ENCODE data around the gene NHP2. TPM values are rescaled to one million over a fixed set of nuclear protein-coding genes. Genes with fewer than 3 reads are reported as not detected.

The NHP2 gene
- total RNA-seq, 1 experiment from 2014 or later = 263 TPM

DNA sequence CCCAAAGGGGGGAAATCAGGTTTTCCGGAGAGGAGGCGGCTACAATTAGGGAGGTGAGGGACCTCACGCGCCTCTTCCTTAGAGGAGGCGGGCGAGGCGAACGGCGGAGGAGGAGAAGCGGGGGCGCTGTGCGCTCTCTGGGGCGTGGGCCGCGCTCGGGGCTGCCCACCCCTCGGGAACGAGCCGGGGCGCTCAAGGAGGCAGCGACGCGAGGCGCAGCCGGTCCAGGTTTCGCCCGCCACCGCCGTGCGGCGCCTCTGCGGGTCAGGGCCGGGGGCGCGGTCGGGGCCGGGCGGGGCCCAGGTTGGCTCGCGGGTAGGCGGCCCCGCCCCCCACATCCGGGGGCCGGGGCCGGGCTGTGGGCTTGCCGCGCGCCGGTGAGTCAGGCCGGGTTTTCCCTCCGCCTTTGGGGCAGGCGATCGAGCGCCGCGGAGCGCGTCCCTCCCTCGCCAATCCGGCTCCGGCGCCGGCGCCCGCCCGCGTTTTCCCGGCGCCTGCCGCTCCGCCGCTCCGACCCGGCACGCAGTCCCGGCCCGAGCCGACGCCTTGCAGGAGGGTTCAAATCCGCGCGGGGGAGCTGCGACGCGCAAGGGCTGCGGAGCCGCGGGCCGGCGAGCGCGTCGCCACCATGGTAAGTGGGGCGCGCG lies 40.4 kb downstream of the NHP2 start, which contains the start of gene N4BP3 (continued):
- TF ChIP-seq, protein P1, sequence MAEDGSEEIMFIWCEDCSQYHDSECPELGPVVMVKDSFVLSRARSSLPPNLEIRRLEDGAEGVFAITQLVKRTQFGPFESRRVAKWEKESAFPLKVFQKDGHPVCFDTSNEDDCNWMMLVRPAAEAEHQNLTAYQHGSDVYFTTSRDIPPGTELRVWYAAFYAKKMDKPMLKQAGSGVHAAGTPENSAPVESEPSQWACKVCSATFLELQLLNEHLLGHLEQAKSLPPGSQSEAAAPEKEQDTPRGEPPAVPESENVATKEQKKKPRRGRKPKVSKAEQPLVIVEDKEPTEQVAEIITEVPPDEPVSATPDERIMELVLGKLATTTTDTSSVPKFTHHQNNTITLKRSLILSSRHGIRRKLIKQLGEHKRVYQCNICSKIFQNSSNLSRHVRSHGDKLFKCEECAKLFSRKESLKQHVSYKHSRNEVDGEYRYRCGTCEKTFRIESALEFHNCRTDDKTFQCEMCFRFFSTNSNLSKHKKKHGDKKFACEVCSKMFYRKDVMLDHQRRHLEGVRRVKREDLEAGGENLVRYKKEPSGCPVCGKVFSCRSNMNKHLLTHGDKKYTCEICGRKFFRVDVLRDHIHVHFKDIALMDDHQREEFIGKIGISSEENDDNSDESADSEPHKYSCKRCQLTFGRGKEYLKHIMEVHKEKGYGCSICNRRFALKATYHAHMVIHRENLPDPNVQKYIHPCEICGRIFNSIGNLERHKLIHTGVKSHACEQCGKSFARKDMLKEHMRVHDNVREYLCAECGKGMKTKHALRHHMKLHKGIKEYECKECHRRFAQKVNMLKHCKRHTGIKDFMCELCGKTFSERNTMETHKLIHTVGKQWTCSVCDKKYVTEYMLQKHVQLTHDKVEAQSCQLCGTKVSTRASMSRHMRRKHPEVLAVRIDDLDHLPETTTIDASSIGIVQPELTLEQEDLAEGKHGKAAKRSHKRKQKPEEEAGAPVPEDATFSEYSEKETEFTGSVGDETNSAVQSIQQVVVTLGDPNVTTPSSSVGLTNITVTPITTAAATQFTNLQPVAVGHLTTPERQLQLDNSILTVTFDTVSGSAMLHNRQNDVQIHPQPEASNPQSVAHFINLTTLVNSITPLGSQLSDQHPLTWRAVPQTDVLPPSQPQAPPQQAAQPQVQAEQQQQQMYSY (CRISPR knock-in tag; IDR thresholded peaks at IDR 0.05) = peak; percentile 98
- TF ChIP-seq, protein P2, sequence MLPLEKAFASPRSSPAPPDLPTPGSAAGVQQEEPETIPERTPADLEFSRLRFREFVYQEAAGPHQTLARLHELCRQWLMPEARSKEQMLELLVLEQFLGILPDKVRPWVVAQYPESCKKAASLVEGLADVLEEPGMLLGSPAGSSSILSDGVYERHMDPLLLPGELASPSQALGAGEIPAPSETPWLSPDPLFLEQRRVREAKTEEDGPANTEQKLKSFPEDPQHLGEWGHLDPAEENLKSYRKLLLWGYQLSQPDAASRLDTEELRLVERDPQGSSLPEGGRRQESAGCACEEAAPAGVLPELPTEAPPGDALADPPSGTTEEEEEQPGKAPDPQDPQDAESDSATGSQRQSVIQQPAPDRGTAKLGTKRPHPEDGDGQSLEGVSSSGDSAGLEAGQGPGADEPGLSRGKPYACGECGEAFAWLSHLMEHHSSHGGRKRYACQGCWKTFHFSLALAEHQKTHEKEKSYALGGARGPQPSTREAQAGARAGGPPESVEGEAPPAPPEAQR (CRISPR knock-in tag; IDR thresholded peaks at IDR 0.05) = no peak
- TF ChIP-seq TP53 (CRISPR knock-in tag; IDR thresholded peaks at IDR 0.05) (0 out of 2 replicates have a peak, but pooled peaks have one; percentile 1), KAT7 (CRISPR knock-in tag; IDR thresholded peaks at IDR 0.05; ENCODE audit: borderline replicate concordance) (peak; percentile 72; the same call in 1 of the 2 replicates), ZNF396 (CRISPR knock-in tag; IDR thresholded peaks at IDR 0.05; ENCODE audit: borderline replicate concordance) (no peak), CREM (CRISPR knock-in tag; IDR thresholded peaks at IDR 0.05) (peak; percentile 21; the same call in 1 of the 2 replicates)
- TF ChIP-seq, protein P3, sequence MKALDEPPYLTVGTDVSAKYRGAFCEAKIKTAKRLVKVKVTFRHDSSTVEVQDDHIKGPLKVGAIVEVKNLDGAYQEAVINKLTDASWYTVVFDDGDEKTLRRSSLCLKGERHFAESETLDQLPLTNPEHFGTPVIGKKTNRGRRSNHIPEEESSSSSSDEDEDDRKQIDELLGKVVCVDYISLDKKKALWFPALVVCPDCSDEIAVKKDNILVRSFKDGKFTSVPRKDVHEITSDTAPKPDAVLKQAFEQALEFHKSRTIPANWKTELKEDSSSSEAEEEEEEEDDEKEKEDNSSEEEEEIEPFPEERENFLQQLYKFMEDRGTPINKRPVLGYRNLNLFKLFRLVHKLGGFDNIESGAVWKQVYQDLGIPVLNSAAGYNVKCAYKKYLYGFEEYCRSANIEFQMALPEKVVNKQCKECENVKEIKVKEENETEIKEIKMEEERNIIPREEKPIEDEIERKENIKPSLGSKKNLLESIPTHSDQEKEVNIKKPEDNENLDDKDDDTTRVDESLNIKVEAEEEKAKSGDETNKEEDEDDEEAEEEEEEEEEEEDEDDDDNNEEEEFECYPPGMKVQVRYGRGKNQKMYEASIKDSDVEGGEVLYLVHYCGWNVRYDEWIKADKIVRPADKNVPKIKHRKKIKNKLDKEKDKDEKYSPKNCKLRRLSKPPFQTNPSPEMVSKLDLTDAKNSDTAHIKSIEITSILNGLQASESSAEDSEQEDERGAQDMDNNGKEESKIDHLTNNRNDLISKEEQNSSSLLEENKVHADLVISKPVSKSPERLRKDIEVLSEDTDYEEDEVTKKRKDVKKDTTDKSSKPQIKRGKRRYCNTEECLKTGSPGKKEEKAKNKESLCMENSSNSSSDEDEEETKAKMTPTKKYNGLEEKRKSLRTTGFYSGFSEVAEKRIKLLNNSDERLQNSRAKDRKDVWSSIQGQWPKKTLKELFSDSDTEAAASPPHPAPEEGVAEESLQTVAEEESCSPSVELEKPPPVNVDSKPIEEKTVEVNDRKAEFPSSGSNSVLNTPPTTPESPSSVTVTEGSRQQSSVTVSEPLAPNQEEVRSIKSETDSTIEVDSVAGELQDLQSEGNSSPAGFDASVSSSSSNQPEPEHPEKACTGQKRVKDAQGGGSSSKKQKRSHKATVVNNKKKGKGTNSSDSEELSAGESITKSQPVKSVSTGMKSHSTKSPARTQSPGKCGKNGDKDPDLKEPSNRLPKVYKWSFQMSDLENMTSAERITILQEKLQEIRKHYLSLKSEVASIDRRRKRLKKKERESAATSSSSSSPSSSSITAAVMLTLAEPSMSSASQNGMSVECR (CRISPR knock-in tag; IDR thresholded peaks at IDR 0.05; ENCODE audit: borderline replicate concordance) = peak; percentile 57; the same call in 1 of the 2 replicates
- TF ChIP-seq, protein P4, sequence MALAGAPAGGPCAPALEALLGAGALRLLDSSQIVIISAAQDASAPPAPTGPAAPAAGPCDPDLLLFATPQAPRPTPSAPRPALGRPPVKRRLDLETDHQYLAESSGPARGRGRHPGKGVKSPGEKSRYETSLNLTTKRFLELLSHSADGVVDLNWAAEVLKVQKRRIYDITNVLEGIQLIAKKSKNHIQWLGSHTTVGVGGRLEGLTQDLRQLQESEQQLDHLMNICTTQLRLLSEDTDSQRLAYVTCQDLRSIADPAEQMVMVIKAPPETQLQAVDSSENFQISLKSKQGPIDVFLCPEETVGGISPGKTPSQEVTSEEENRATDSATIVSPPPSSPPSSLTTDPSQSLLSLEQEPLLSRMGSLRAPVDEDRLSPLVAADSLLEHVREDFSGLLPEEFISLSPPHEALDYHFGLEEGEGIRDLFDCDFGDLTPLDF (CRISPR knock-in tag; IDR thresholded peaks at IDR 0.05) = no peak
- TF ChIP-seq, protein P5, sequence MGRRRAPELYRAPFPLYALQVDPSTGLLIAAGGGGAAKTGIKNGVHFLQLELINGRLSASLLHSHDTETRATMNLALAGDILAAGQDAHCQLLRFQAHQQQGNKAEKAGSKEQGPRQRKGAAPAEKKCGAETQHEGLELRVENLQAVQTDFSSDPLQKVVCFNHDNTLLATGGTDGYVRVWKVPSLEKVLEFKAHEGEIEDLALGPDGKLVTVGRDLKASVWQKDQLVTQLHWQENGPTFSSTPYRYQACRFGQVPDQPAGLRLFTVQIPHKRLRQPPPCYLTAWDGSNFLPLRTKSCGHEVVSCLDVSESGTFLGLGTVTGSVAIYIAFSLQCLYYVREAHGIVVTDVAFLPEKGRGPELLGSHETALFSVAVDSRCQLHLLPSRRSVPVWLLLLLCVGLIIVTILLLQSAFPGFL (CRISPR knock-in tag; IDR thresholded peaks at IDR 0.05; ENCODE audit: borderline replicate concordance) = no peak
- TF ChIP-seq, protein P6, sequence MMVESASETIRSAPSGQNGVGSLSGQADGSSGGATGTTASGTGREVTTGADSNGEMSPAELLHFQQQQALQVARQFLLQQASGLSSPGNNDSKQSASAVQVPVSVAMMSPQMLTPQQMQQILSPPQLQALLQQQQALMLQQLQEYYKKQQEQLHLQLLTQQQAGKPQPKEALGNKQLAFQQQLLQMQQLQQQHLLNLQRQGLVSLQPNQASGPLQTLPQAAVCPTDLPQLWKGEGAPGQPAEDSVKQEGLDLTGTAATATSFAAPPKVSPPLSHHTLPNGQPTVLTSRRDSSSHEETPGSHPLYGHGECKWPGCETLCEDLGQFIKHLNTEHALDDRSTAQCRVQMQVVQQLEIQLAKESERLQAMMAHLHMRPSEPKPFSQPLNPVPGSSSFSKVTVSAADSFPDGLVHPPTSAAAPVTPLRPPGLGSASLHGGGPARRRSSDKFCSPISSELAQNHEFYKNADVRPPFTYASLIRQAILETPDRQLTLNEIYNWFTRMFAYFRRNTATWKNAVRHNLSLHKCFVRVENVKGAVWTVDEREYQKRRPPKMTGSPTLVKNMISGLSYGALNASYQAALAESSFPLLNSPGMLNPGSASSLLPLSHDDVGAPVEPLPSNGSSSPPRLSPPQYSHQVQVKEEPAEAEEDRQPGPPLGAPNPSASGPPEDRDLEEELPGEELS (CRISPR knock-in tag; IDR thresholded peaks at IDR 0.05) = peak; percentile 26; the same call in 1 of the 2 replicates
